Choroid plexus epithelial cell (primary cell): ENCODE data around the gene FAM120A.

ENCODE experiments used
- DNase-seq: peaks from one replicate; pipeline ENCODE4 v3.0.0-alpha.2; 2010; ENCODE audit warnings: low read depth
- H3K4me3 ChIP-seq: 2 replicates; pipeline ENCODE4 v1.5.1; 2011; ENCODE audit warnings: low read depth, mild to moderate bottlenecking, control low read depth, low read length, moderate library complexity
- CTCF ChIP-seq: conservative IDR thresholded peaks from 2 replicates; pipeline ENCODE4 v1.5.1; 2011; ENCODE audit warnings: low read depth, mild to moderate bottlenecking, control low read depth, inconsistent platforms, low read length, moderate library complexity

FAM120A gene

GRCh38 chr9:93536167-93536566, 84.7 kb downstream of the FAM120A start:
- no peak for DNase-seq

GRCh38 chr9:93536874-93537273, 85.4 kb downstream of the FAM120A start:
- DNase-seq: no peak
- TF ChIP-seq CTCF: peak; percentile 13
- H3K4me3 ChIP-seq: no peak overlapping the region

More at GRCh38 chr9:93536167-93536566, 84.7 kb downstream of the FAM120A start:
- TF ChIP-seq CTCF: no peak
- H3K4me3 ChIP-seq: no peak overlapping the region

GRCh38 chr9:93540305-93540704, 88.8 kb downstream of the FAM120A start:
- H3K4me3 ChIP-seq: no peak overlapping the region
- no peak for DNase-seq
- TF ChIP-seq CTCF: no peak

- no peak for TF ChIP-seq CTCF
- no peak overlapping the region for H3K4me3 ChIP-seq
- DNase-seq: no peak
These were observed 89.5 kb downstream of the FAM120A start for GRCh38 chr9:93541005-93541404.

- H3K4me3 ChIP-seq: no peak overlapping the region
- no peak for DNase-seq
- TF ChIP-seq CTCF: no peak
These were observed 90.3 kb downstream of the FAM120A start for GRCh38 chr9:93541581-93542349.

- DNase-seq: no peak
- H3K4me3 ChIP-seq: no peak overlapping the region
- no peak for TF ChIP-seq CTCF
These were observed 91.6 kb downstream of the FAM120A start for GRCh38 chr9:93543117-93543516.

GRCh38 chr9:93546356-93546755, 94.9 kb downstream of the FAM120A start:
- TF ChIP-seq CTCF: no peak
- no peak overlapping the region for H3K4me3 ChIP-seq
- no peak for DNase-seq
